NT2/D1 (cell line): ENCODE data around the gene PRR15.

Source experiments
- YY1 ChIP-seq: IDR thresholded peaks from 2 replicates; pipeline ENCODE4 v1.6.1; 2011; ENCODE audit not compliant: insufficient read length, insufficient read depth
- ZNF274 ChIP-seq: IDR thresholded peaks from 2 replicates; pipeline ENCODE4 v1.6.1; 2011; ENCODE audit warnings: mild to moderate bottlenecking, low read depth, low read length

GRCh38 chr7:29564496-29565223 is 1.0 kb downstream of the PRR15 start:
- TF ChIP-seq ZNF274 (no peak), YY1 (no peak)
